ENCODE results near the gene ALDH1A2.

GRCh38 chr15:58038426-58039078 lies 27.0 kb downstream of the ALDH1A2 start:
- TF ChIP-seq POLR2A (IDR thresholded peaks at IDR 0.05) (no peak), CTCF (IDR thresholded peaks at IDR 0.05) (no peak), EP300 (IDR thresholded peaks at IDR 0.05) (no peak)

Measured in tibial nerve (tissue), 4 donors.